ENCODE results near the gene THADA.

THADA gene

GRCh38 chr2:43469713-43470112 lies 126.1 kb downstream of the THADA start:
- in situ Hi-C loops (cut with MboI; ENCODE audit: low sequenced_read_pairs) = no loop called here

DNA sequence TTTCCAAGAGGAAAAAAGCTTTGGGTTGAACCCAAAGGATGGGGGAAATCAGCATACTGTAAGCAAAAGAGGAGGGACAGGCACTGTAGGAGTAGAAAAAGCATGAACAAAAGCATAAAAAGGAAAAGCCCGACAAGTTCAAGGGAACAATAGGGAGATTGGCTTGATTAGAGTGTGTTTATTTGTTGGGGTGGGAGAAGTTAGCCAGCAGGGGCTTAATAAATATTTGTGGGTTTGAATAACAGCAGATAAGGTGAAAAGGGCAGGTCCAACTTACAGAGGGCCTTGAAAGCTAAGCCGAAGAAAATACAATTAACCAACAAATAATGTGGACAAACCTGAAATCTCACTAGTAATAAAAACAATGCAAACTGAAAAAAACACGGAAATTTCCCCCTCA lies 126.7 kb downstream of the THADA start:
- in situ Hi-C loops (cut with MboI; ENCODE audit: low sequenced_read_pairs) = no loop called here

DNA sequence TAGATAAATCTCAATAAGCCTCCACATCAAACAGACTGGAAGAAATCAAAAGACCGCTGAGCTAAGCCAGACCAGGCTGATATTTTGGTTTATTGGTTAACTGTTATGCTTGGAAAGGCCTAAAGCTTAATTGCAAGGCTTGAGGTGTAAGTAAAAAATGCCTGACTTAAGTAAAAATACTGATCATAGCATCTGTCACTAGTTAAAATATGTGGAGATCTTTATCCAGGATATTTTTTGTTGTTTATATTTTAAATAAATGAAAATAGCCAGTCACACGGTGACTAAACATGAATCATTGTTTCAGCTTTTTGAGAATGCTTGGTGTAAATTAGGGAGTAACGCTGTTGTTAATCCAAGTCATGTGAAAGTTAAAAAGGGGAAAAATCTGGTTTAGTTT lies 127.9 kb downstream of the THADA start:
- in situ Hi-C loops (cut with MboI; ENCODE audit: low sequenced_read_pairs) = no loop called here

DNA sequence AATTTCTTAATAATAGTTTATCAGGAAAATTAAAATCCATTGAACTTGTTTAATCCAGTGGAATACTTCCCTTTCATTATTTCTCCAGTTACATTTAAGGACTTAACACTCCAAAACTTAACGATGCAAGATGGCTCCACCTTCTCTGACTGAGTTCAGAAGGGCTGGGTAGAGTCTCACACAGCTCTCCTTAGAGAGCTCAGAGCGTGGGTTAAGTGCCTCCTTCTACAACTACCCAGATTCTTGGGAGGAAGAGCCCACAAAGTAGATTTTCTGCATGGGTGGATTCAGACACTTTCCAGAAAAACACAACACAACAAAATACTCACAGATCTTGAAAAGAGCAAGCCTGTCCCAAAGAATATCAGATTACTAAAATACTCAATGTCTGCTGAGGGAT lies 130.6 kb downstream of the THADA start:
- in situ Hi-C loops (cut with MboI; ENCODE audit: low sequenced_read_pairs) = no loop called here

GRCh38 chr2:43464590-43464989 lies 131.2 kb downstream of the THADA start:
- in situ Hi-C loops (cut with MboI; ENCODE audit: low sequenced_read_pairs) = no loop called here

- in situ Hi-C loops (cut with MboI; ENCODE audit: low sequenced_read_pairs) = no loop called here
These were observed 132.8 kb downstream of the THADA start for GRCh38 chr2:43462866-43463641.

GRCh38 chr2:43461453-43462073 lies 134.3 kb downstream of the THADA start:
- in situ Hi-C loops (cut with MboI; ENCODE audit: low sequenced_read_pairs) = no loop called here

- in situ Hi-C loops (cut with MboI; ENCODE audit: low sequenced_read_pairs) = no loop called here
These were observed 135.1 kb downstream of the THADA start for GRCh38 chr2:43460611-43461365.

- in situ Hi-C loops (cut with MboI; ENCODE audit: low sequenced_read_pairs) = no loop called here
These were observed 135.7 kb downstream of the THADA start for GRCh38 chr2:43460174-43460546.

GRCh38 chr2:43459446-43460173 lies 136.2 kb downstream of the THADA start:
- in situ Hi-C loops (cut with MboI; ENCODE audit: low sequenced_read_pairs) = no loop called here

DNA sequence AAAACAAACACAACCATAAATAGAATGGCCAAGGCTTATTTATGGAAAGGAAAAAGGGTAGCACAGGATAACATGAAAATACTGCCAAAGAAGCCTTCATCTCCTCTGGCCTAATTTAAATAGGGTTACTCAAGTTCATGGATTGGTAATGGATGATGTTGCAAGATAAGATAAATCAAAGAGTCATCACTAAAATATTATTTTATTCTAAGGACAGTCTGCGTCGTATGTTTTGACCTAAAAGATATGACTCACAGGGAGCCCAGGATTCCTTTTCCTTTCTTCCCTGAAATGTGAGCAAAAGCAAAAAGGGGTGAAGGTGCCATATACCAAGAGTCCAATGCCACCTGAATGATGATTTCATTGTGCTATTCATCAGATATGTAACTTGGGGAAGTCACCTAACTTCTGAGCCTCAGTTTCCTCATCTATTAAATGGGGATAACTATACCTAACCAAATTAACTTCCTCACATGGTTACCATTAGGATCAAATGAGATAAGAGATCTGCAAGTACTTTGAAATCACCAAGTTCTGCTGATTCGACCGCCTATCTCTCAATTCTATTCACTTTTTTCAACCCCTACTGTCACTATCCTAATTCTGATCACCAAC lies 137.7 kb downstream of the THADA start:
- in situ Hi-C loops (cut with MboI; ENCODE audit: low sequenced_read_pairs) = no loop called here

- in situ Hi-C loops (cut with MboI; ENCODE audit: low sequenced_read_pairs) = no loop called here
These were observed 139.9 kb downstream of the THADA start for GRCh38 chr2:43455731-43456642.

GRCh38 chr2:43455296-43455695 lies 140.5 kb downstream of the THADA start:
- in situ Hi-C loops (cut with MboI; ENCODE audit: low sequenced_read_pairs) = no loop called here

- in situ Hi-C loops (cut with MboI; ENCODE audit: low sequenced_read_pairs) = no loop called here
These were observed 141.0 kb downstream of the THADA start for GRCh38 chr2:43454791-43455190.

DNA sequence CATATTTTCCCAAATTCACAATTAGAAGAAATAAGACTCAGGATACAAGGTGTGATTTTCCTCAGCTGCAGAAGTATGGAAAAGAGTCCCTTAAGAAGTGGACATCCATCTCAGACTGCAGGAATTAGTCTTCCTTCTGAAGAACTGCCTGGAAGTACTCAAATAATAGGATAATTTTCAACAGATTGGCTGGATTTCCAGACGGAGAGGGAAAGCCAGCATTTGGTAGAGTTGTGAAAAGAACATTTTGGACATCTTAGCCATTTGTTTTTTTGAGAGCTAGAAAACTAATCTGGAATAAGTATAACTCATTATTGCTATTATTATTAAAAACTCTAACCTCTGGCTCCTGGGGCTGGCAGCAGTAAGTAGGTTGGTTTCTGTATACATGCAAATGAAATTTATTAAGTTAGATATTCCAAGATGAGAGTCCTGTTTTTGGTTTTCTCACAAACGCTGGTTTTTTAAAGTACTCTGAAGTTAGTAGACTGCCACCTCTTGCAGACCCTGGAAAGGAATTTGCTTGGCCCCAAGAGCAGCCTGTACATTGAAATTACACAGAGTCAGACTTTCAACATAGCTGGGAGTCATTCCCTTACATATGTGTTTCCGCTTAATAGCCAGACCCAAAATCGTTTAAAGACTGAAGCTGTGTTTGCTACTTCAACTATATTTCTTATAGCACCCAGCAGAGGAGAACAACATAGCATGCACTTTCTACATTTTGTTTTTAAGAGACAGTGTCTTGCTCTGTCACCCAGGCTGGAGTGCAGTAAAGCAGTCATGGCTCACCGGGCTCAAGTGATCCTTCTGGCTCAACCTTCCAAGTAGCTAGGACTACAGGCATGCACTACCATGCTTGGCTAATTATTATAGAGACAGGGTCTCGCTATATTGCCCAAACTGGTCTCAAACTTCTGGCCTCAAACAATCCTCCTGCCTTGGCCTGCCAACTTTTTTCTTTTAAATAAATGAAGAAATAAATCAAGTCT lies 142.4 kb downstream of the THADA start:
- in situ Hi-C loops (cut with MboI; ENCODE audit: low sequenced_read_pairs) = no loop called here

- in situ Hi-C loops (cut with MboI; ENCODE audit: low sequenced_read_pairs) = no loop called here
These were observed 143.5 kb downstream of the THADA start for GRCh38 chr2:43452318-43452731.

DNA sequence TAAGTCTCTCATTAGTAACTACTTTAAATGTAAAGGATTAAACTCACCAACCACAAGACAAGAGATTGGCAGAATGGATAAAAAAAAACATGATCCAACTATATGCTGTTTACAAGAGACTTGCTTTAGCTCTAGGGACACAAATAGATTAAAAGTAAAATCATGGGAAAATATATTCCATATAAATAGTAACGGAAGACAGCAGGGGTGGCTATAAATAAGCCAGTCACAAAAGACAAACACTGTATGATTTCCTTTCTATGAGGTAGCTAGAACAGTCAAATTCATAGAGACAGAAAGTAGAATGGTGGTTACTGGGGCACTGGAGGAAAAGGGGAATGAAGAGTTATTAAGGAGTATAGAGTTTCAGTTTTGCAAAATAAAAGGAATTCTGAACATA lies 145.2 kb downstream of the THADA start:
- in situ Hi-C loops (cut with MboI; ENCODE audit: low sequenced_read_pairs) = no loop called here

GRCh38 chr2:43448822-43449110 lies 147.1 kb downstream of the THADA start:
- in situ Hi-C loops (cut with MboI; ENCODE audit: low sequenced_read_pairs) = no loop called here
